ENCODE results near the gene UGT1A8. TPM values are rescaled to one million over a fixed set of nuclear protein-coding genes. Genes with fewer than 3 reads are reported as not detected.
"Not testable (repeated sequence)": the region's sequence is repeated elsewhere in the genome, so short reads cannot be mapped to it uniquely, and the experiment has no call there.

The UGT1A8 gene
- total RNA-seq, 1 experiment from 2014 or later: not detected

GRCh38 chr2:233588400-233588799, 29.0 kb upstream of the UGT1A8 start (continued):
- TF ChIP-seq ZBTB33 (IDR thresholded peaks at IDR 0.05; ENCODE audit: extremely low read depth, insufficient replicate concordance, low read length) (no peak), POLR2A (IDR thresholded peaks at IDR 0.05; ENCODE audit: borderline replicate concordance, extremely low read depth, insufficient read depth, insufficient read length) (no peak), SIN3A (IDR thresholded peaks at IDR 0.05; ENCODE audit: low read depth) (no peak), ATF3 (IDR thresholded peaks at IDR 0.05) (no peak), EZH2phosphoT487 (IDR thresholded peaks at IDR 0.05; ENCODE audit: borderline replicate concordance) (no peak), FOSL1 (IDR thresholded peaks at IDR 0.05; ENCODE audit: low read depth) (no peak), RAD21 (IDR thresholded peaks at IDR 0.05; ENCODE audit: low read depth) (no peak)

- ATAC-seq; H3K27ac ChIP-seq (ENCODE audit: low read depth, low read length); H3K9me3 ChIP-seq (ENCODE audit: control insufficient read depth in 1 of 2, insufficient read depth in 1 of 2, low read depth in 1 of 2, low read length in 2 of 2); BruUV-seq (replicated peaks); H3K36me3 ChIP-seq (ENCODE audit: control insufficient read depth in 1 of 2, insufficient read depth in 2 of 2, low read length in 2 of 2); CTCF ChIA-PET; H3K9me2 ChIP-seq (ENCODE audit: insufficient read depth); POLR2A ChIA-PET; H3K4me1 ChIP-seq (ENCODE audit: control insufficient read depth in 1 of 2, insufficient read depth in 2 of 2, low read length in 2 of 2); H2AFZ ChIP-seq (ENCODE audit: low read depth, low read length, poor library complexity, severe bottlenecking); H3K27me3 ChIP-seq (ENCODE audit: insufficient read depth, low read length); H4K20me1 ChIP-seq (ENCODE audit: insufficient read depth); H3K4me2 ChIP-seq (ENCODE audit: low read length); RAD21 ChIA-PET (ENCODE audit: low non-redundant PET in 1 of 2, low total read pairs in 2 of 2, uncharacterized antibody in 2 of 2, unreplicated experiment in 2 of 2); intact Hi-C loops (cut with micrococcal nuclease); H3K9ac ChIP-seq (ENCODE audit: low read length); H3K79me2 ChIP-seq (ENCODE audit: insufficient read depth, low read length); DNase-seq (ENCODE audit: low read depth, low spot score); H3K4me3 ChIP-seq (replicated peaks in 1 of 2; ENCODE audit: low read depth in 1 of 2, low read length in 2 of 2): not testable (repeated sequence)
These were observed 24.7 kb upstream of the UGT1A8 start for GRCh38 chr2:233592706-233593105.
